Activated naive CD4-positive, alpha-beta T cell treated with anti-CD3 and anti-CD28 coated beads, Interleukin-2, amount 50 U/mL, for 72 hours (primary cell): ENCODE measurements around the gene ZCWPW1. TPM values are rescaled to one million over a fixed set of nuclear protein-coding genes. Genes with fewer than 3 reads are reported as not detected.
A peak's percentile ranks its signal among the peaks of the same experiment; 100 is the strongest.
"Not testable (repeated sequence)": the region's sequence is repeated elsewhere in the genome, so short reads cannot be mapped to it uniquely, and the experiment has no call there.

Experiments used
- ATAC-seq, 2 donors: fragments of 150-1000 bp; cut with Tn5 transposase; 2 replicates each; pipeline ENCODE4 v1.10.0; 2021; ENCODE audit warnings: mild to moderate bottlenecking in 2 of 2, moderate library complexity in 2 of 2
- DNase-seq, 2 donors: peaks; one replicate each; pipeline ENCODE4 v3.0.0; 2021 to 2022; ENCODE audit warnings: low spot score in 2 of 2
- H3K27ac Mint-ChIP-seq, 2 donors: one replicate each; pipeline ENCODE4 v1.8.0; 2022; ENCODE audit warnings: mild to moderate bottlenecking in 2 of 2, mixed read lengths in 2 of 2
- H3K36me3 Mint-ChIP-seq, 2 donors: one replicate each; pipeline ENCODE4 v1.8.0; 2022; ENCODE audit warnings: mixed read lengths in 2 of 2
- H3K9me3 Mint-ChIP-seq, 2 donors: one replicate each; pipeline ENCODE4 v1.8.0; 2022; ENCODE audit warnings: mixed read lengths in 2 of 2
- total RNA-seq, 2 donors: library from RNA; stranded (reverse); gene quantifications; one replicate each; pipeline ENCODE4 v1.2.3, GENCODE V29; 2022

ZCWPW1 gene
- total RNA-seq, 2 donors from 2014 or later = 3.4 to 5.6 TPM

DNA sequence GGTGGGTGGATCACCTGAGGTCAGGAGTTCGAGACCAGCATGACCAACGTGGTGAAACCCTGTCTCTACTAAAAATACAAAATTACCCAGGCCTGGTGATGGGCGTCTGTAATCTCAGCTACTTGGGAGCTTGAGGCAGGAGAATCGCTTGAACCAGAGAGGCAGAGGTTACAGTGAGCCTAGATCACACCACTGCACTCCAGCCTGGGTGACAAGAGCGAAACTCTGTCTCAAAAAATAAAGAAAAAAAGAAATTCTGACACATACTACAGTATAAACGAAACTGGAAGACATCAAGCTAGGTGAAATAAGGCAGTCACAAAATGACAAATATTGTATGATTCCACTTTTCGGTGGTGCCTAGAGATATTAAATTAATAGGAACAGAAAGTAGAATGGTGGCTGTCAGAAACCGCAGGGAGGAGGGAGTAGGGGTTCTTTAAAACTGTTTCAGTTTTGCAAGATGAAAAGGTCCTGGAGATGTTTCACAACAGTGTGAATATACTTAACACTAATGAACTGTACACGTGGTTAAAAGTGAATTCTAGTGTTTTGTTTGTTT is 32.0 kb downstream of the ZCWPW1 start:
- Mint-ChIP-seq H3K9me3 (no peaks in the 10 kb centered on the region), H3K36me3 (no peaks in the 10 kb centered on the region), H3K27ac (peak overlapping the region; percentile 78 to 85)
- DNase-seq = peak in 1 of 2 donors; percentile 46
- peak; percentile 94 for ATAC-seq

DNA sequence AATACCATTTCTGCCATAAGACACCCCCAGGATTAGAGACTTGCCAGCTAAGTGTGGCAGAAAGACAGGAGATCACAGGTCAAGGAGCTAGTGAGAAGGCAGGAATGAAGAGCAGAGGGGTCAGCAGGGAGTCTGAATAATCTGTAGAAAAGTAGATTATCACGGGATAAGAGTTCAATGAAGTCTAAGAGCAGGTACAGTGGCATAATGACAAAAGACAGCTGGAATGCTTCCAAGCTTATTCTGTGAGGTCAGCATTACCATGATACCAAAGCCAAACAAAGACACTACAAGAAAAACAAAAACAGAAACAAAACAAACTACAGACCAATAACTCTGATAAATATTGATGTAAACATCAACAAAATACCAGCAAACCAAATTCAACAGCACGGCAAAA is 34.4 kb downstream of the ZCWPW1 start:
- no peak for ATAC-seq
- no peak for DNase-seq
- no peaks in the 10 kb centered on the region for H3K9me3 Mint-ChIP-seq
- no peaks in the 10 kb centered on the region for H3K36me3 Mint-ChIP-seq
- H3K27ac Mint-ChIP-seq = no peak overlapping the region

DNA sequence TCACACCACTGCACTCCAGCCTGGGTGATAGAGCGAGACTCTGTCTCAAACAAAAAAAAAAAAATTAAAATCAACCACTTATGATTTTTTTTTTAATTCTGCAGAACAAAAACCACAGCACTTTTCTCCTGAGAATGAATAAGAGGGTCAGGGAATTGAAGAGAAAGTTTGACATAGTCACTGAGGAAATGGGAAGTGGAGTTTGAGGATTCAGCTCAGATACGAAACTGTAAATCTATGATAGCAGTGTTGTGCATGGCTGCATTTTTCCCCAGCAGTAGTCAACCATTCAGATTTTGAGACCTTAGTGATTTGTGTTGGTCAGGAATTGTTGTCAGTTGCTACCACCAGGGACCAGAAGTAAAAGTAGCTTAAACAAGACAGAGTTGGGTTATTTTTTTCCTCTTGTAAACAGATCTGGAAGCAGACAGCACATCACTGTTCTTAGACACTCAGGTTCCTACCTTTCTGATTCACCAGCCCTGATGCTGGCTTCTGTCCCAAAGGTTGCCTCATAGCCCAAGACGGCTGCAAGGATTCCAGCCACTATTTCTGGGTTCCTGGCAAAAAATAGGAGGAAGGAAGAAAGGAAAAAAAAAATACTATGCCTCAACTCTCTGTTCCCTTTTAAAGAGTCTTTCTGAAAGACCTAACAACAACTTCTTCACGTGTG is 35.1 kb downstream of the ZCWPW1 start:
- no peaks in the 10 kb centered on the region for H3K36me3 Mint-ChIP-seq
- ATAC-seq (no peak), DNase-seq (no peak)
- H3K9me3 Mint-ChIP-seq = no peaks in the 10 kb centered on the region
- no peak overlapping the region for H3K27ac Mint-ChIP-seq

- DNase-seq (no peak), ATAC-seq (no peak)
- Mint-ChIP-seq H3K9me3 (no peaks in the 10 kb centered on the region), H3K27ac (peak overlapping the region in 1 of 2 donors; percentile 16), H3K36me3 (no peaks in the 10 kb centered on the region)
Measured at GRCh38 chr7:100390286-100391009, 38.1 kb downstream of the ZCWPW1 start.

GRCh38 chr7:100389437-100390088 is 38.9 kb downstream of the ZCWPW1 start:
- ATAC-seq (no peak), DNase-seq (no peak)
- Mint-ChIP-seq H3K27ac (no peak overlapping the region), H3K9me3 (no peaks in the 10 kb centered on the region), H3K36me3 (no peaks in the 10 kb centered on the region)

GRCh38 chr7:100387695-100388094 is 40.8 kb downstream of the ZCWPW1 start:
- H3K9me3 Mint-ChIP-seq = no peaks in the 10 kb centered on the region
- ATAC-seq = no peak

GRCh38 chr7:100386940-100387339 is 41.6 kb downstream of the ZCWPW1 start:
- ATAC-seq = no peak
- no peaks in the 10 kb centered on the region for H3K36me3 Mint-ChIP-seq

More at GRCh38 chr7:100387695-100388094, 40.8 kb downstream of the ZCWPW1 start:
- H3K27ac Mint-ChIP-seq = no peak overlapping the region
- H3K36me3 Mint-ChIP-seq = no peaks in the 10 kb centered on the region
- no peak for DNase-seq

GRCh38 chr7:100384628-100385294 is 43.7 kb downstream of the ZCWPW1 start:
- ATAC-seq = no peak
- no peaks in the 10 kb centered on the region for H3K9me3 Mint-ChIP-seq

More at GRCh38 chr7:100386940-100387339, 41.6 kb downstream of the ZCWPW1 start:
- no peak for DNase-seq
- Mint-ChIP-seq H3K27ac (no peak overlapping the region), H3K9me3 (no peaks in the 10 kb centered on the region)

DNA sequence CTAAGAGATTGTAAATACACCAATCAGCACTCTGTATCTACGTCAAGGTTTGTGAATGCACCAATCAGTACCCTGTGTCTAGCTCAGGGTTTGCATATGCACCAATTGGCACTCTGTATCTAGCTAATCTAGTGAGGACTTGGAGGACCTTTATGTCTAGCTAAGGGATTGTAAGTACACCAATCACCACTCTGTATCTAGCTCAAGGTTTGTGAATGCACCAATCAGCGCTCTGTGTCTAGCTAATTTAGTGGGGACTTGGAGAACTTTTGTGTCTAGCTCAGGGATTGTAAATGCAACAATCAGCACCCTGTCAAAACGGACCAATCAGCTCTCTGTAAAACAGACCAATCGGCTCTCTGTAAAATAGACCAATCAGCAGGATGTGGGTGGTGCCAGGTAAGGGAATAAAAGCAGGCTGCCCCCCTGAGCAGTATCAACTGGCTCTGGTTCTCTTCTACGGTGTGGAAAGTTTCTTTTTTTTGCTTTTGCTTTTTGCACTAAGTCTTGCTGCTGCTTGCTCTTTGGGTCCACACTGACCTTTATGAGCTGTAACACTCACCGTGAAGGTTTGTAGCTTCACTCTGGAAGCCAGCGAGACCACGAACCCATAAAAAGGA is 46.2 kb downstream of the ZCWPW1 start:
- H3K9me3 Mint-ChIP-seq, H3K27ac Mint-ChIP-seq, DNase-seq, H3K36me3 Mint-ChIP-seq, ATAC-seq: not testable (repeated sequence)

More at GRCh38 chr7:100384628-100385294, 43.7 kb downstream of the ZCWPW1 start:
- Mint-ChIP-seq H3K36me3 (no peaks in the 10 kb centered on the region), H3K27ac (no peak overlapping the region)
- DNase-seq = no peak

- DNase-seq, H3K36me3 Mint-ChIP-seq, H3K9me3 Mint-ChIP-seq, H3K27ac Mint-ChIP-seq, ATAC-seq: not testable (repeated sequence)
Measured at GRCh38 chr7:100381531-100382233, 46.8 kb downstream of the ZCWPW1 start.

GRCh38 chr7:100380196-100380595 is 48.3 kb downstream of the ZCWPW1 start:
- H3K36me3 Mint-ChIP-seq = no peaks in the 10 kb centered on the region
- ATAC-seq = no peak
- DNase-seq = no peak
- no peaks in the 10 kb centered on the region for H3K9me3 Mint-ChIP-seq
- H3K27ac Mint-ChIP-seq = no peak overlapping the region

- no peak for DNase-seq
- H3K27ac Mint-ChIP-seq = no peak overlapping the region
- no peak for ATAC-seq
- no peaks in the 10 kb centered on the region for H3K36me3 Mint-ChIP-seq
- no peaks in the 10 kb centered on the region for H3K9me3 Mint-ChIP-seq
Measured at GRCh38 chr7:100378114-100378755, 50.3 kb downstream of the ZCWPW1 start.

GRCh38 chr7:100376066-100376465 is 52.4 kb downstream of the ZCWPW1 start:
- DNase-seq (no peak), ATAC-seq (no peak)
- Mint-ChIP-seq H3K27ac (no peak overlapping the region), H3K36me3 (no peaks in the 10 kb centered on the region), H3K9me3 (no peaks in the 10 kb centered on the region)

DNA sequence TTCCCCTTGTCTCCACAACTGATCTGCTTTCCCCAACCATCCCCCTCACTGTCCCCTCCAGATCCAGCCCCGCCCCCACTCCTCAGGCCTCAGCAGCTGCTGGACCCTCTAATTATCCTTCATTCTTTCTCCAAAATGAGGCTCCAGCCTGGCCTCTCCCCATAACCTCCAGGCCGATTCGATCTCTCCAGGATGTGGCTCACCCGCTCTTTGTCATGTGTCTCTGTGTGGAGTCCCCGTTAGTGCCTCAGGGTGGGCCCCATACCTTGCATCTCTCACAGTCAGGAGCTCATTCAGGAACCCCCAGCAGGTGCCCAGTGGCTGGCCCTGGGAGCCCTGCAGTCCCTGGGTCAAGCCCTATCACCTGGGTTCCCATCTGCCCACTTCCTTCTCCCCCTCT is 53.9 kb downstream of the ZCWPW1 start:
- H3K27ac Mint-ChIP-seq = no peak overlapping the region
- H3K9me3 Mint-ChIP-seq = no peaks in the 10 kb centered on the region
- no peak for ATAC-seq
- no peaks in the 10 kb centered on the region for H3K36me3 Mint-ChIP-seq
- no peak for DNase-seq

DNA sequence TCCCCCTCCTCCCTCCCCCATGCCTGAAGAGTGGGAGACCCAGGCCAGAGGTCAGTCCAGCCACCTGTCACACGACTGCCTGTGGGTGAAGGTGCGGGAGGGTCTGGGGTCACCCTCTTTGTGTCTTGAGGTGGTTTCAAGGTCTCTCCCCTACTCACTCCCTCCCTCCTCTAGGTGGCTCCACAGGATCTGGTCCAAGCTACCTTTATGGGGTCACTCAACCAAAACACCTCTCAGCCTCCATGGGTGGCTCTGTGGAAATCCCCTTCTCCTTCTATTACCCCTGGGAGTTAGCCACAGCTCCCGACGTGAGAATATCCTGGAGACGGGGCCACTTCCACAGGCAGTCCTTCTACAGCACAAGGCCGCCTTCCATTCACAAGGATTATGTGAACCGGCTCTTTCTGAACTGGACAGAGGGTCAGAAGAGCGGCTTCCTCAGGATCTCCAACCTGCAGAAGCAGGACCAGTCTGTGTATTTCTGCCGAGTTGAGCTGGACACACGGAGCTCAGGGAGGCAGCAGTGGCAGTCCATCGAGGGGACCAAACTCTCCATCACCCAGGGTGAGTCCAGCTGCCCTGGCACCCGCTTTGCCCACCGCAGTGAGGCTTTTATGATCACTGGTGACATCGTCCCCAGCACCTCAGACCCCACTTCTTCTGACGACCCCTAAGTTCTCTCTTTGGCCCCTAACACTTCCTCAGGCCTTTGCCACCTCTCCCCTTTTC is 54.5 kb downstream of the ZCWPW1 start:
- DNase-seq, H3K9me3 Mint-ChIP-seq, H3K27ac Mint-ChIP-seq, H3K36me3 Mint-ChIP-seq: not testable (repeated sequence)
- peak in 1 of 2 donors; percentile 23 for ATAC-seq
